Sigmoid colon (tissue), 7 donors: ENCODE data around the gene KNG1. TPM values are rescaled to one million over a fixed set of nuclear protein-coding genes. Genes with fewer than 3 reads are reported as not detected.

ENCODE experiments used
- DNase-seq: peaks from one replicate; pipeline ENCODE4 v3.0.0-alpha.2; 2019
- H3K27ac ChIP-seq, 4 donors: fragments of 200-600 bp; sonication (generic); one replicate each; pipeline ENCODE4 v1.5.1; 2016 to 2019; ENCODE audit warnings: mild to moderate bottlenecking in 1 of 4
- H3K27me3 ChIP-seq, 3 donors: fragments of 200-600 bp; sonication (generic); one replicate each; pipeline ENCODE4 v1.5.1; 2019; ENCODE audit warnings: mild to moderate bottlenecking in 1 of 3
- H3K36me3 ChIP-seq, 4 donors: fragments of 200-600 bp; sonication (generic); one replicate each; pipeline ENCODE4 v1.5.1; 2016 to 2019
- H3K4me1 ChIP-seq, 4 donors: fragments of 200-600 bp; sonication (generic); one replicate each; pipeline ENCODE4 v1.5.1; 2017 to 2019
- H3K4me3 ChIP-seq, 4 donors: fragments of 200-600 bp; sonication (generic); one replicate each; pipeline ENCODE4 v1.5.1; 2017 to 2019; ENCODE audit warnings: mild to moderate bottlenecking in 2 of 4, moderate library complexity in 1 of 4
- H3K9me3 ChIP-seq, 4 donors: fragments of 200-600 bp in 3 of 4; sonication (generic) in 3 of 4; one replicate each; pipeline versions ENCODE4 v1.5.1 to v1.6.1; 2013 to 2019
- CTCF ChIP-seq, 4 experiments: fragments of 450-650 bp in 3 of 4; fragments of 200-600 bp in 1 of 4; IDR thresholded peaks; one replicate each; pipeline ENCODE4 v1.5.1; 2016 to 2019; ENCODE audit warnings: antibody characterized with exemption in 4 of 4, mild to moderate bottlenecking in 3 of 4, moderate library complexity in 2 of 4
- EP300 ChIP-seq, 4 donors: sonication (generic); formaldehyde crosslinking; IDR thresholded peaks; one replicate each; pipeline ENCODE4 v1.6.1; 2017; ENCODE audit warnings: antibody characterized with exemption in 4 of 4
- POLR2A ChIP-seq, 2 donors: fragments of 450-650 bp; IDR thresholded peaks; one replicate each; pipeline ENCODE4 v1.6.1; 2016; ENCODE audit warnings: antibody characterized with exemption in 2 of 2, mild to moderate bottlenecking in 2 of 2, moderate library complexity in 2 of 2
- POLR2AphosphoS5 ChIP-seq, 4 donors: sonication (generic); formaldehyde crosslinking; IDR thresholded peaks; one replicate each; pipeline ENCODE4 v1.6.1; 2017; ENCODE audit warnings: antibody characterized with exemption in 4 of 4
- WGBS, 2 donors: extraction: QIAGEN DNeasy Blood & Tissue Kit; methylation state at CpG; one replicate each; pipeline ENCODE4 v1.1.7; 2013; 5-methylcytosine and 5-hydroxymethylcytosine counted together
- intact Hi-C: fragments of 100-400 bp; cut with DNase I; formaldehyde crosslinking; loops from one replicate; pipeline ENCODE4 v1.15.1; 2023
- polyA plus RNA-seq, 3 donors: library from polyadenylated mRNA; stranded (reverse); fragments of 200-250 nt; gene quantifications; one replicate each; pipeline ENCODE4 v1.2.3, GENCODE V29; 2013
- total RNA-seq, 4 donors: library from RNA; depleted of rRNA; stranded (reverse); fragments of >200 nt; gene quantifications; one replicate each; pipeline ENCODE4 v1.1.0, GENCODE V29; 2016
- donor health status: healthy with polysubstance abuse.
- donor health status: Bipolar disorder and iron deficiency.
- donor health status: healthy.

KNG1 gene
- total and polyA plus RNA-seq, 7 donors: 0.35 to 1.2 TPM; not detected in 5

GRCh38 chr3:186772701-186773417, 55.7 kb downstream of the KNG1 start:
- peak; percentile 78 for DNase-seq
- Histone ChIP-seq H3K27me3 (no peaks in the 10 kb centered on the region), H3K36me3 (no peaks in the 10 kb centered on the region), H3K4me1 (peaks cover 0 to 14% (median 4%) of the 10 kb centered on the region in 4 donors), H3K27ac (peak overlapping the region in 3 of 4 donors; percentile 19 to 49 (median 24)), H3K9me3 (no peaks in the 10 kb centered on the region), H3K4me3 (peak overlapping the region; percentile 18 to 53 (median 44))
- TF ChIP-seq EP300 (IDR thresholded peaks at IDR 0.05): no peak
- peak in 2 of 4 donors; percentile 11 to 38 for TF ChIP-seq POLR2AphosphoS5 (IDR thresholded peaks at IDR 0.05)
- intact Hi-C loops: no loop called here
- WGBS, 2 donors: 18 to 29% methylated on average over 28 of the region's 28 CpGs

GRCh38 chr3:186775999-186776398, 58.8 kb downstream of the KNG1 start:
- Histone ChIP-seq H3K9me3 (no peaks in the 10 kb centered on the region), H3K27me3 (no peaks in the 10 kb centered on the region), H3K4me1 (peaks cover 0 to 14% (median 4%) of the 10 kb centered on the region in 4 donors), H3K36me3 (no peaks in the 10 kb centered on the region), H3K27ac (no peak overlapping the region), H3K4me3 (no peak overlapping the region)
- intact Hi-C loops: no loop called here
- DNase-seq: no peak
- 78 to 81% methylated on average over 8 of the region's 8 CpGs for WGBS, 2 donors
- TF ChIP-seq POLR2AphosphoS5 (IDR thresholded peaks at IDR 0.05) (no peak), CTCF (IDR thresholded peaks at IDR 0.05) (no peak), EP300 (IDR thresholded peaks at IDR 0.05) (no peak), POLR2A (IDR thresholded peaks at IDR 0.05) (no peak)

GRCh38 chr3:186779204-186779603, 62.0 kb downstream of the KNG1 start:
- WGBS, 2 donors: 95 to 96% methylated on average over 5 of the region's 5 CpGs
- Histone ChIP-seq H3K27ac (no peak overlapping the region), H3K36me3 (no peaks in the 10 kb centered on the region), H3K4me3 (no peak overlapping the region), H3K4me1 (peaks cover 0 to 7% (median 2%) of the 10 kb centered on the region in 4 donors), H3K27me3 (no peaks in the 10 kb centered on the region), H3K9me3 (no peaks in the 10 kb centered on the region)
- intact Hi-C loops: no loop called here
- DNase-seq: no peak
- TF ChIP-seq POLR2A (IDR thresholded peaks at IDR 0.05) (no peak), EP300 (IDR thresholded peaks at IDR 0.05) (no peak), CTCF (IDR thresholded peaks at IDR 0.05) (no peak), POLR2AphosphoS5 (IDR thresholded peaks at IDR 0.05) (no peak)

- peak overlapping the region; percentile 94 to 99 (median 97) for H3K27ac ChIP-seq
- H3K36me3 ChIP-seq: peaks cover 21 to 33% (median 31%) of the 10 kb centered on the region in 4 donors
- TF ChIP-seq CTCF (IDR thresholded peaks at IDR 0.05) (no peak), POLR2AphosphoS5 (IDR thresholded peaks at IDR 0.05) (no peak)
- no peaks in the 10 kb centered on the region for H3K27me3 ChIP-seq
- peaks cover 0 to 41% (median 33%) of the 10 kb centered on the region in 4 donors for H3K4me1 ChIP-seq
- intact Hi-C loops: loop anchor here (5.0 kb wide), 2 partner anchors 215 to 845 kb away; partner anchors contain the start of genes TBCCD1 and TRA2B
- DNase-seq: no peak
- WGBS, 2 donors: 1 to 5% methylated on average over 21 of the region's 21 CpGs
- H3K9me3 ChIP-seq: no peaks in the 10 kb centered on the region
- H3K4me3 ChIP-seq: peak overlapping the region; percentile 76 to 94 (median 86)
Measured at GRCh38 chr3:186782542-186783057, 65.4 kb downstream of the KNG1 start.

- no peaks in the 10 kb centered on the region for H3K27me3 ChIP-seq
- peak within 1 kb of the TSS; percentile 76 to 94 (median 86) for H3K4me3 ChIP-seq
- peak; percentile 90 to 98 for TF ChIP-seq POLR2A (IDR thresholded peaks at IDR 0.05)
- peak; percentile 95 to 99 (median 98) for TF ChIP-seq POLR2AphosphoS5 (IDR thresholded peaks at IDR 0.05)
- TF ChIP-seq EP300 (IDR thresholded peaks at IDR 0.05): peak in 2 of 4 donors; percentile 8 to 27
- TF ChIP-seq CTCF (IDR thresholded peaks at IDR 0.05): no peak
- intact Hi-C loops: loop anchor here (5.0 kb wide), 2 partner anchors 216 to 846 kb away; partner anchors contain the start of genes TBCCD1 and TRA2B
- H3K36me3 ChIP-seq: peaks cover 27 to 39% (median 37%) of the 10 kb centered on the region in 4 donors
- 0% methylated on average over 60 of the region's 60 CpGs for WGBS, 2 donors
- peaks cover 0 to 47% (median 39%) of the 10 kb centered on the region in 4 donors for H3K4me1 ChIP-seq
- DNase-seq: peak; percentile 95
- H3K9me3 ChIP-seq: no peaks in the 10 kb centered on the region
- H3K27ac ChIP-seq: peak within 1 kb of the TSS; percentile 94 to 99 (median 97)
Measured at GRCh38 chr3:186783058-186783730, 66.0 kb downstream of the KNG1 start, which contains the start of gene EIF4A2. Gene EIF4A2, plus strand, starts transcription at chr3:186783577. Its CDS starts 34 bp downstream, at chr3:186783611.
